IPS DF 6.9 (cell line): ENCODE data around the gene ZDHHC14.

Experiments
- DNase-seq: peaks from one replicate; pipeline ENCODE4 v3.0.0-alpha.2; 2013; ENCODE audit warnings: low read depth, low spot score
- H3K27ac ChIP-seq: one replicate; pipeline ENCODE4 v1.5.1; 2013; ENCODE audit warnings: low read length, control low read depth
- H3K27me3 ChIP-seq: 2 replicates; pipeline ENCODE4 v1.6.1; 2013; ENCODE audit warnings: mild to moderate bottlenecking, low read length; ENCODE audit not compliant: control insufficient read depth, insufficient read depth
- H3K36me3 ChIP-seq: 2 replicates; pipeline ENCODE4 v1.6.1; 2013; ENCODE audit warnings: low read length; ENCODE audit not compliant: control insufficient read depth, insufficient read depth
- H3K4me1 ChIP-seq: 2 replicates; pipeline ENCODE4 v1.6.1; 2013; ENCODE audit warnings: low read length; ENCODE audit not compliant: control insufficient read depth, insufficient read depth
- H3K4me3 ChIP-seq: 2 replicates; pipeline ENCODE4 v1.5.1; 2013; ENCODE audit warnings: mild to moderate bottlenecking, low read length
- H3K9me3 ChIP-seq: 2 replicates; pipeline ENCODE4 v1.6.1; 2013; ENCODE audit warnings: low read length, inconsistent platforms; ENCODE audit not compliant: control insufficient read depth, insufficient read depth
- WGBS: extraction: QIAGEN DNeasy Blood & Tissue Kit; methylation state at CpG from one replicate; pipeline ENCODE4 v1.1.7; 2013; ENCODE audit warnings: mixed read lengths, missing lambda C conversion rate; ENCODE audit not compliant: insufficient read length, insufficient coverage; 5-methylcytosine and 5-hydroxymethylcytosine counted together

Gene ZDHHC14

GRCh38 chr6:157516319-157517026, 135.5 kb downstream of the ZDHHC14 start:
- no peak for DNase-seq
- Histone ChIP-seq H3K27ac (no peak overlapping the region), H3K4me3 (no peak overlapping the region), H3K36me3 (no peaks in the 10 kb centered on the region), H3K9me3 (no peaks in the 10 kb centered on the region), H3K4me1 (no peaks in the 10 kb centered on the region), H3K27me3 (no peaks in the 10 kb centered on the region)
- WGBS: no CpG with 5 or more reads among the region's 9 CpGs

GRCh38 chr6:157517601-157518359, 136.8 kb downstream of the ZDHHC14 start:
- no peak for DNase-seq
- no CpG with 5 or more reads among the region's 15 CpGs for WGBS
- no peaks in the 10 kb centered on the region for H3K4me1 ChIP-seq
- no peaks in the 10 kb centered on the region for H3K36me3 ChIP-seq
- no peak overlapping the region for H3K27ac ChIP-seq
- no peaks in the 10 kb centered on the region for H3K9me3 ChIP-seq
- H3K4me3 ChIP-seq: no peak overlapping the region
- no peaks in the 10 kb centered on the region for H3K27me3 ChIP-seq

GRCh38 chr6:157518397-157519250, 137.6 kb downstream of the ZDHHC14 start:
- DNase-seq: no peak
- H3K36me3 ChIP-seq: no peaks in the 10 kb centered on the region
- no peak overlapping the region for H3K27ac ChIP-seq
- H3K4me1 ChIP-seq: no peaks in the 10 kb centered on the region
- no peaks in the 10 kb centered on the region for H3K27me3 ChIP-seq
- no CpG with 5 or more reads among the region's 21 CpGs for WGBS
- no peak overlapping the region for H3K4me3 ChIP-seq
- H3K9me3 ChIP-seq: no peaks in the 10 kb centered on the region

GRCh38 chr6:157519255-157520116, 138.5 kb downstream of the ZDHHC14 start:
- Histone ChIP-seq H3K27ac (no peak overlapping the region), H3K36me3 (no peaks in the 10 kb centered on the region), H3K27me3 (no peaks in the 10 kb centered on the region), H3K4me1 (no peaks in the 10 kb centered on the region), H3K4me3 (no peak overlapping the region), H3K9me3 (no peaks in the 10 kb centered on the region)
- DNase-seq: no peak
- no CpG with 5 or more reads among the region's 15 CpGs for WGBS

- no peaks in the 10 kb centered on the region for H3K36me3 ChIP-seq
- no peak overlapping the region for H3K4me3 ChIP-seq
- no peaks in the 10 kb centered on the region for H3K9me3 ChIP-seq
- H3K27me3 ChIP-seq: no peaks in the 10 kb centered on the region
- no CpG with 5 or more reads among the region's 2 CpGs for WGBS
- no peak for DNase-seq
- no peaks in the 10 kb centered on the region for H3K4me1 ChIP-seq
- no peak overlapping the region for H3K27ac ChIP-seq
Measured at GRCh38 chr6:157520117-157520406, 139.1 kb downstream of the ZDHHC14 start.

GRCh38 chr6:157520596-157521361, 139.8 kb downstream of the ZDHHC14 start:
- Histone ChIP-seq H3K9me3 (no peaks in the 10 kb centered on the region), H3K27me3 (no peaks in the 10 kb centered on the region), H3K36me3 (no peaks in the 10 kb centered on the region), H3K4me3 (no peak overlapping the region), H3K4me1 (no peaks in the 10 kb centered on the region), H3K27ac (no peak overlapping the region)
- DNase-seq: no peak
- WGBS: no CpG with 5 or more reads among the region's 6 CpGs

- no peaks in the 10 kb centered on the region for H3K4me1 ChIP-seq
- no peaks in the 10 kb centered on the region for H3K27me3 ChIP-seq
- H3K9me3 ChIP-seq: no peaks in the 10 kb centered on the region
- WGBS: no CpG with 5 or more reads among the region's 10 CpGs
- H3K4me3 ChIP-seq: no peak overlapping the region
- no peaks in the 10 kb centered on the region for H3K36me3 ChIP-seq
- no peak overlapping the region for H3K27ac ChIP-seq
- no peak for DNase-seq
Measured at GRCh38 chr6:157521362-157522335, 140.7 kb downstream of the ZDHHC14 start.

- WGBS: no CpG with 5 or more reads among the region's 1 CpG
- Histone ChIP-seq H3K36me3 (no peaks in the 10 kb centered on the region), H3K27me3 (no peaks in the 10 kb centered on the region), H3K27ac (no peak overlapping the region), H3K9me3 (no peaks in the 10 kb centered on the region), H3K4me3 (no peak overlapping the region), H3K4me1 (no peaks in the 10 kb centered on the region)
- DNase-seq: no peak
Measured at GRCh38 chr6:157522472-157522871, 141.5 kb downstream of the ZDHHC14 start.

GRCh38 chr6:157524735-157525134, 143.7 kb downstream of the ZDHHC14 start:
- Histone ChIP-seq H3K27ac (no peak overlapping the region), H3K36me3 (no peaks in the 10 kb centered on the region), H3K4me1 (no peaks in the 10 kb centered on the region), H3K4me3 (no peak overlapping the region), H3K9me3 (no peaks in the 10 kb centered on the region), H3K27me3 (no peaks in the 10 kb centered on the region)
- no CpG with 5 or more reads among the region's 2 CpGs for WGBS
- no peak for DNase-seq
